ENCODE data around the gene VSIG10.

DNA sequence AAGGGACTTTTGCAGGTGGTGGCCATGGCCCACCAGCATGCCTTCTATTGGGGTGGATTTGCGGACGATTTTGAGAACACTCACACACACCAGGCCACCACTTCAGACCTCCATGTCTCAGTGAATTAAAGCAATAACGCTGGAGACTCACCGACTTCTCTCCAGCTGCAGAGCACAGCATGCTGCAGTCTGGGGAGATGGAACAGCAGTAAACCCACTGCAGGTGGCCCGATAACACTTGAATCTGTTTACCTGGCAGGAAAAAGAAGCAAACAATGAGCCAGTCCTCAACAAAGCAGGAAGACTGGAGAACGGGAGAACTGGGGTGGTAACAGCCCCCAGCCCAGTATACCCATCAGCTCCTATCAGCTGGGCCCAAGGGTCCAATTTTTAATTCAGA is 65.7 kb downstream of the VSIG10 start:
- TF ChIP-seq CTCF (optimal IDR thresholded peaks at IDR 0.05 in 1 of 3, IDR thresholded peaks at IDR 0.05 in 1 of 3, conservative IDR thresholded peaks at IDR 0.05 in 1 of 3; ENCODE audit: extremely low read depth in 1 of 3, insufficient read depth in 2 of 3, low read length in 3 of 3) = no peak
- TF ChIP-seq EZH2 (IDR thresholded peaks at IDR 0.05; ENCODE audit: low read length) = no peak
